ENCODE data around the gene OR8G1. TPM values are rescaled to one million over a fixed set of nuclear protein-coding genes. Genes with fewer than 3 reads are reported as not detected.

The OR8G1 gene
- total and polyA plus RNA-seq, 2 of the 8 experiments (the other 6 are each of a cell fraction or from before 2014, with no cell fraction given) = not detected

DNA sequence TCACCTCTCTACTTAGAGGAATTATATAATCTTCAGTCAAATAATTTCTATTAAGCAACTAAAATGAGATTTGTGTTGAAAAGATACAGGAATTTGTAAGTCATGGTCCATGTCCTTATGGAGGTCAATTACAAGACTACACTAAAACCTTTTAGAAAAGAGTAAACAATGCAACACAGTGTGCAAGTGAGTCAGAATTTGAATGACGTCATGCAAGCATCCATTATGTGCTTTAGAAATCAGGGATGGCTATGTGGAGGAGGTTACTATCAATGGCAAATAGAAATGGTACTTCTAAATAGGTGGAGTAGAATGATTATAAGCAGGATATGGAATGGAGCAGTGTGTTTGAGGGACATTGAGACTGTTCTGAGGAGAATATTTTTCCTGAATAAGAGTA is 41.2 kb upstream of the OR8G1 start (continued):
- no peak for TF ChIP-seq CBX5 (IDR thresholded peaks at IDR 0.05; ENCODE audit: low read depth, low read length)
- TF ChIP-seq SIX5 (IDR thresholded peaks at IDR 0.05; ENCODE audit: low read depth, low read length) = no peak

Measured in H1 (cell line).